ENCODE measurements around the gene GRIK3.

DNA sequence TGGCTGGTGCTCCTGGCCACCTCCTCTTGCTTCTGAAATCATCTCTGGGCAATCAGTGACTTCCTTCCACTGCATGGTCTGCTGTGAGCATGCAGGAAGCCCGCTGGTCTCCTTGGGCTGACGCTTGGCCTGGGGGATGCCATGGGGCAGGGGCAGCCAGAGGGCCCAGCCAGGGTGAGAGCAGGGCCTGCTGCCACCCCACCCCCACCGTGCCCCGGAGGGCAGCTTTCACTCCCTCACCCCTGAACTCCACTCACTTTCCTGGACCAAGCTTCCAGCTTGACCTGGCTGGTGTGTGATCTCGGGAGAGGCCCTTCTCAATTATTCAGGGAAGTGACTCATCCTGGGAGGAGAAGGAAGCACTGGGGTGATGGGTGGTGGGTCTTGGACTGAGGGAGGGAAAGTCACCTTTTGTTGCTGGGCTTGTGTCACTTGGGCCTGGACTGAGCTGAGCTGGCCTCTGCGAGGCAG lies 281.4 kb downstream of the GRIK3 start:
- TF ChIP-seq, protein P1, sequence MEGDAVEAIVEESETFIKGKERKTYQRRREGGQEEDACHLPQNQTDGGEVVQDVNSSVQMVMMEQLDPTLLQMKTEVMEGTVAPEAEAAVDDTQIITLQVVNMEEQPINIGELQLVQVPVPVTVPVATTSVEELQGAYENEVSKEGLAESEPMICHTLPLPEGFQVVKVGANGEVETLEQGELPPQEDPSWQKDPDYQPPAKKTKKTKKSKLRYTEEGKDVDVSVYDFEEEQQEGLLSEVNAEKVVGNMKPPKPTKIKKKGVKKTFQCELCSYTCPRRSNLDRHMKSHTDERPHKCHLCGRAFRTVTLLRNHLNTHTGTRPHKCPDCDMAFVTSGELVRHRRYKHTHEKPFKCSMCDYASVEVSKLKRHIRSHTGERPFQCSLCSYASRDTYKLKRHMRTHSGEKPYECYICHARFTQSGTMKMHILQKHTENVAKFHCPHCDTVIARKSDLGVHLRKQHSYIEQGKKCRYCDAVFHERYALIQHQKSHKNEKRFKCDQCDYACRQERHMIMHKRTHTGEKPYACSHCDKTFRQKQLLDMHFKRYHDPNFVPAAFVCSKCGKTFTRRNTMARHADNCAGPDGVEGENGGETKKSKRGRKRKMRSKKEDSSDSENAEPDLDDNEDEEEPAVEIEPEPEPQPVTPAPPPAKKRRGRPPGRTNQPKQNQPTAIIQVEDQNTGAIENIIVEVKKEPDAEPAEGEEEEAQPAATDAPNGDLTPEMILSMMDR (IDR thresholded peaks at IDR 0.05), result no peak
- TF ChIP-seq POLR2A (IDR thresholded peaks at IDR 0.05), result no peak
